SK-MEL-5 (cell line): ENCODE data around the gene ASAP2. TPM values are rescaled to one million over a fixed set of nuclear protein-coding genes. Genes with fewer than 3 reads are reported as not detected.
A peak's percentile ranks its signal among the peaks of the same experiment; 100 is the strongest.

Experiments
- DNase-seq: peaks from one replicate; pipeline ENCODE4 v3.0.0-alpha.2; 2016; ENCODE audit warnings: low read depth, low spot score
- in situ Hi-C: cut with HindIII; loops from 2 replicates; pipeline ENCODE4 v1.10.0; 2016; ENCODE audit warnings: low sequenced_read_pairs, high pct_unique_total_duplicates, low pct_unique_long_range_greater_than_20kb
- total RNA-seq: library from RNA; depleted of rRNA; stranded (reverse); fragments of >200 nt; shearing (Covaris generic); gene quantifications from 2 replicates; pipeline ENCODE4 v1.2.3, GENCODE V29; 2014

ASAP2 gene
- total RNA-seq, 1 experiment from 2014 or later: 17.6 TPM

GRCh38 chr2:9360110-9360509 is 153.5 kb downstream of the ASAP2 start:
- in situ Hi-C loops: no loop called here
- DNase-seq: no peak

GRCh38 chr2:9360701-9361100 is 154.1 kb downstream of the ASAP2 start:
- in situ Hi-C loops: no loop called here
- no peak for DNase-seq

GRCh38 chr2:9364373-9364772 is 157.8 kb downstream of the ASAP2 start:
- DNase-seq: no peak

GRCh38 chr2:9364791-9365497 is 158.3 kb downstream of the ASAP2 start:
- no peak for DNase-seq
- in situ Hi-C loops: no loop called here

More at GRCh38 chr2:9364373-9364772, 157.8 kb downstream of the ASAP2 start:
- in situ Hi-C loops: no loop called here

GRCh38 chr2:9365498-9366019 is 158.9 kb downstream of the ASAP2 start:
- in situ Hi-C loops: no loop called here
- no peak for DNase-seq

GRCh38 chr2:9366026-9366425 is 159.4 kb downstream of the ASAP2 start:
- DNase-seq: no peak

GRCh38 chr2:9370746-9371145 is 164.1 kb downstream of the ASAP2 start:
- in situ Hi-C loops: no loop called here
- DNase-seq: no peak

More at GRCh38 chr2:9366026-9366425, 159.4 kb downstream of the ASAP2 start:
- in situ Hi-C loops: no loop called here

GRCh38 chr2:9373047-9373446 is 166.4 kb downstream of the ASAP2 start:
- in situ Hi-C loops: no loop called here

GRCh38 chr2:9373476-9373875 is 166.9 kb downstream of the ASAP2 start:
- in situ Hi-C loops: no loop called here
- DNase-seq: no peak

More at GRCh38 chr2:9373047-9373446, 166.4 kb downstream of the ASAP2 start:
- DNase-seq: no peak

- in situ Hi-C loops: no loop called here
- no peak for DNase-seq
These were observed 167.6 kb downstream of the ASAP2 start for GRCh38 chr2:9374071-9374730.

- in situ Hi-C loops: no loop called here
- DNase-seq: peak; percentile 40
These were observed 169.3 kb downstream of the ASAP2 start for GRCh38 chr2:9375857-9376428.

GRCh38 chr2:9377461-9378097 is 171.0 kb downstream of the ASAP2 start:
- in situ Hi-C loops: no loop called here

GRCh38 chr2:9378433-9379390 is 172.1 kb downstream of the ASAP2 start:
- in situ Hi-C loops: no loop called here
- DNase-seq: no peak

More at GRCh38 chr2:9377461-9378097, 171.0 kb downstream of the ASAP2 start:
- DNase-seq: no peak

GRCh38 chr2:9379391-9379755 is 172.8 kb downstream of the ASAP2 start:
- DNase-seq: no peak
- in situ Hi-C loops: no loop called here

GRCh38 chr2:9380702-9381628 is 174.4 kb downstream of the ASAP2 start:
- no peak for DNase-seq
- in situ Hi-C loops: no loop called here

- no peak for DNase-seq
- in situ Hi-C loops: no loop called here
These were observed 176.1 kb downstream of the ASAP2 start for GRCh38 chr2:9382604-9383235.
